Endothelial cell (in vitro differentiated cells): Measurements from ENCODE around the gene HAUS5. TPM values are rescaled to one million over a fixed set of nuclear protein-coding genes. Genes with fewer than 3 reads are reported as not detected.
"Not testable (repeated sequence)": the region's sequence is repeated elsewhere in the genome, so short reads cannot be mapped to it uniquely, and the experiment has no call there.

ENCODE experiments used
- DNase-seq: peaks from one replicate; pipeline ENCODE4 v3.0.0; 2021; ENCODE audit warnings: low spot score
- H3K27ac Mint-ChIP-seq: one replicate; pipeline ENCODE4 v1.8.0; 2021; ENCODE audit warnings: mixed read lengths, inconsistent platforms; ENCODE audit not compliant: unreplicated experiment
- H3K27me3 Mint-ChIP-seq: one replicate; pipeline ENCODE4 v1.8.0; 2021; ENCODE audit warnings: mild to moderate bottlenecking, moderate library complexity, mixed read lengths, inconsistent platforms; ENCODE audit not compliant: unreplicated experiment
- H3K36me3 Mint-ChIP-seq: one replicate; pipeline ENCODE4 v1.8.0; 2021; ENCODE audit warnings: mild to moderate bottlenecking, low read depth, mixed read lengths, inconsistent platforms; ENCODE audit not compliant: unreplicated experiment
- H3K4me1 Mint-ChIP-seq: one replicate; pipeline ENCODE4 v1.8.0; 2021; ENCODE audit warnings: mild to moderate bottlenecking, mixed read lengths, inconsistent platforms; ENCODE audit not compliant: unreplicated experiment
- H3K4me3 Mint-ChIP-seq: one replicate; pipeline ENCODE4 v1.8.0; 2021; ENCODE audit warnings: mild to moderate bottlenecking, mixed read lengths, inconsistent platforms; ENCODE audit not compliant: unreplicated experiment
- H3K9me3 Mint-ChIP-seq: one replicate; pipeline ENCODE4 v1.8.0; 2021; ENCODE audit warnings: mixed read lengths, inconsistent platforms; ENCODE audit not compliant: unreplicated experiment
- CTCF ChIP-seq: fragments of 200-600 bp; sonication (generic); IDR thresholded peaks from one replicate; pipeline ENCODE4 v1.5.0; 2021; ENCODE audit warnings: antibody characterized with exemption; ENCODE audit not compliant: unreplicated experiment
- total RNA-seq: library from RNA; stranded (reverse); fragmentation: NEBNext Ultra II Directional; extraction: Animal tissue kit (Norgen Biotek cat#: 25700); gene quantifications from one replicate; pipeline ENCODE4 v1.2.1, GENCODE V29; 2021; ENCODE audit not compliant: unreplicated experiment

The HAUS5 gene
- total RNA-seq, 1 donor from 2014 or later = 30.2 TPM

GRCh38 chr19:35595928-35596327 lies 16.6 kb upstream of the HAUS5 start:
- H3K36me3 Mint-ChIP-seq = no peaks in the 10 kb centered on the region
- no peak overlapping the region for H3K4me3 Mint-ChIP-seq
- no peaks in the 10 kb centered on the region for H3K27me3 Mint-ChIP-seq
- DNase-seq = no peak
- no peaks in the 10 kb centered on the region for H3K9me3 Mint-ChIP-seq
- H3K4me1 Mint-ChIP-seq = no peaks in the 10 kb centered on the region
- no peak overlapping the region for H3K27ac Mint-ChIP-seq
- no peak for TF ChIP-seq CTCF

GRCh38 chr19:35596366-35596999 lies 16.1 kb upstream of the HAUS5 start:
- no peak for TF ChIP-seq CTCF
- Mint-ChIP-seq H3K27me3 (no peaks in the 10 kb centered on the region), H3K4me1 (no peaks in the 10 kb centered on the region), H3K27ac (no peak overlapping the region), H3K9me3 (no peaks in the 10 kb centered on the region), H3K4me3 (no peak overlapping the region), H3K36me3 (no peaks in the 10 kb centered on the region)
- no peak for DNase-seq

GRCh38 chr19:35601971-35602370 lies 10.6 kb upstream of the HAUS5 start:
- no peak overlapping the region for H3K4me3 Mint-ChIP-seq
- no peaks in the 10 kb centered on the region for H3K36me3 Mint-ChIP-seq
- no peak overlapping the region for H3K27ac Mint-ChIP-seq
- DNase-seq = no peak
- TF ChIP-seq CTCF = no peak
- no peaks in the 10 kb centered on the region for H3K9me3 Mint-ChIP-seq
- H3K27me3 Mint-ChIP-seq = peaks cover 2% of the 10 kb centered on the region
- no peaks in the 10 kb centered on the region for H3K4me1 Mint-ChIP-seq

GRCh38 chr19:35604436-35604835 lies 8.1 kb upstream of the HAUS5 start:
- not testable (repeated sequence) for H3K4me3 Mint-ChIP-seq, H3K27me3 Mint-ChIP-seq, H3K9me3 Mint-ChIP-seq, H3K36me3 Mint-ChIP-seq, H3K27ac Mint-ChIP-seq, H3K4me1 Mint-ChIP-seq, DNase-seq

- not testable (repeated sequence) for H3K27me3 Mint-ChIP-seq, H3K27ac Mint-ChIP-seq, DNase-seq, H3K9me3 Mint-ChIP-seq, H3K4me3 Mint-ChIP-seq, H3K36me3 Mint-ChIP-seq, H3K4me1 Mint-ChIP-seq
Measured at GRCh38 chr19:35607170-35607569, 5.4 kb upstream of the HAUS5 start.

- Mint-ChIP-seq H3K27ac (no peak overlapping the region), H3K9me3 (no peaks in the 10 kb centered on the region), H3K27me3 (peaks cover 4% of the 10 kb centered on the region), H3K36me3 (peaks cover 4% of the 10 kb centered on the region), H3K4me3 (no peak overlapping the region), H3K4me1 (no peaks in the 10 kb centered on the region)
- TF ChIP-seq CTCF = no peak
- DNase-seq = no peak
Measured at GRCh38 chr19:35607661-35608060, 4.9 kb upstream of the HAUS5 start.
